ENCODE data around the gene TSPAN3.
A peak's percentile ranks its signal among the peaks of the same experiment; 100 is the strongest.

The TSPAN3 gene

GRCh38 chr15:77021803-77022381 lies 49.0 kb downstream of the TSPAN3 start:
- DNase-seq, result peak; percentile 73

- DNase-seq, result no peak
These were observed 49.8 kb downstream of the TSPAN3 start for GRCh38 chr15:77021088-77021481.

- DNase-seq, result no peak
These were observed 50.4 kb downstream of the TSPAN3 start for GRCh38 chr15:77020348-77021087.

GRCh38 chr15:77019521-77020331 lies 51.2 kb downstream of the TSPAN3 start:
- no peak for DNase-seq

- no peak for DNase-seq
These were observed 52.0 kb downstream of the TSPAN3 start for GRCh38 chr15:77018796-77019505.

GRCh38 chr15:77017761-77018720 lies 52.9 kb downstream of the TSPAN3 start:
- no peak for DNase-seq

- DNase-seq, result no peak
These were observed 53.7 kb downstream of the TSPAN3 start for GRCh38 chr15:77017091-77017660.

- no peak for DNase-seq
These were observed 54.6 kb downstream of the TSPAN3 start for GRCh38 chr15:77016321-77016695.

- no peak for DNase-seq
These were observed 55.1 kb downstream of the TSPAN3 start for GRCh38 chr15:77015646-77016320.

- no peak for DNase-seq
These were observed 56.5 kb downstream of the TSPAN3 start for GRCh38 chr15:77014132-77015081.

- peak; percentile 77 for DNase-seq
These were observed 57.2 kb downstream of the TSPAN3 start for GRCh38 chr15:77013776-77014131.

- DNase-seq, result peak; percentile 55
These were observed 58.0 kb downstream of the TSPAN3 start for GRCh38 chr15:77012868-77013267.

GRCh38 chr15:77012117-77012712 lies 58.7 kb downstream of the TSPAN3 start:
- DNase-seq, result no peak

GRCh38 chr15:77010857-77011256 lies 60.1 kb downstream of the TSPAN3 start:
- DNase-seq, result no peak

GRCh38 chr15:77010312-77010686 lies 60.6 kb downstream of the TSPAN3 start:
- DNase-seq, result no peak

- DNase-seq, result no peak
These were observed 61.1 kb downstream of the TSPAN3 start for GRCh38 chr15:77009646-77010311.

- DNase-seq, result no peak
These were observed 61.7 kb downstream of the TSPAN3 start for GRCh38 chr15:77009176-77009575.

GRCh38 chr15:77004189-77004588 lies 66.7 kb downstream of the TSPAN3 start:
- DNase-seq, result no peak
